C1 segment of cervical spinal cord (tissue), 14 donors: ENCODE data around the gene GRB7.
A peak's percentile ranks its signal among the peaks of the same experiment; 100 is the strongest.
"Not testable (repeated sequence)": the region's sequence is repeated elsewhere in the genome, so short reads cannot be mapped to it uniquely, and the experiment has no call there.

ENCODE experiments used
- DNase-seq, 14 donors: peaks; one replicate each; lab custom pipeline; 2025; lab: John Stamatoyannopoulos, UW

GRB7 gene

DNA sequence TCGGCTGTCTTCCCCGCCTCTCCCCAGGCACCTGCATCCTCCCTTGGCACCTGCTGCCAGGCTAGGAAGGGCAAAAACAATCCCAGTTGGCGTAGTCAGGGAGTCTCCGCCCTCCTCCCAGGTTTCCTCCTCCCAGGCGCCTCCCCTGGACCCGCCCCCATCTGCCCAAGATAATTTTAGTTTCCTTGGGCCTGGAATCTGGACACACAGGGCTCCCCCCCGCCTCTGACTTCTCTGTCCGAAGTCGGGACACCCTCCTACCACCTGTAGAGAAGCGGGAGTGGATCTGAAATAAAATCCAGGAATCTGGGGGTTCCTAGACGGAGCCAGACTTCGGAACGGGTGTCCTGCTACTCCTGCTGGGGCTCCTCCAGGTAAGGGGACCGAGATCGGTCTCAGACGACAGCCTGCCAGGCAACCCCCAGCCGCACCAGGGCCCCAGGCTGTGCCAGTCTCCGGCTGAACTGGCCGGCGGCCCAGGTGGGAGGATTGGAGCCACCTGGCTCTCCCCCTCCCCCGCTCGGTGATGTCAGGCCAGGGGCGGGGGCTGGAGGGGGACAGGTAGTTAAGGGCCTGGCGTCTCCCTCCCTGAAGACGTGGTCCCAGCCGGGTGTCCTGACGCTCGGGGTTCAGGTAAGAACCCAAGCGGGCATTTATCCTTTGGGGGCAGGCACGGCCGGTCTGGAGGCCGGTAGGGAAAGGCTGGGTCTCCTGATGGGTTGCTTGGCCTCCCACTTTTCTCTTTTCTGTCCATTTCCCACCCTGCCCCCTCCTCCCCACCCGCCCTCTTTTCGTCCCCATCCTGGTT, at the start of gene GRB7:
TSS of gene GRB7 (plus strand) at position 179 of the 808 bp plus-strand sequence. CDS start 4,364 bp downstream, outside the sequence.
- peak in 1 of 14 donors; percentile 89 for DNase-seq

DNA sequence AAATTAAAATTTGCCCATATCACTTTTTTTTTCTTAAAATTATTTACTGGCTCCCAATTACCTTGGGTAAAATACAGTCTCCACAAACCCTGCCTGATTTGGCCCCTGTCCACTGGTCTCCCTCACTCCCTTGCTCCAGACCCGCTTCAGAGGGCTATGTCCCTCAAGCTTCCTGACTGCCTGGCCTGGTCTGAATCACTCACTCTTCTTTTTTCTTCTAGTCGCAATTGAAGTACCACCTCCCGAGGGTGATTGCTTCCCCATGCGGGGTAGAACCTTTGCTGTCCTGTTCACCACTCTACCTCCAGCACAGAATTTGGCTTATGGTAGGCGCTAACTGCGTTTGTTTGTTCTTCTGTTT, 49.3 kb upstream of the GRB7 start:
- no peak for DNase-seq

- DNase-seq = no peak
These were observed 48.8 kb upstream of the GRB7 start for GRCh38 chr17:39688945-39689344.

DNA sequence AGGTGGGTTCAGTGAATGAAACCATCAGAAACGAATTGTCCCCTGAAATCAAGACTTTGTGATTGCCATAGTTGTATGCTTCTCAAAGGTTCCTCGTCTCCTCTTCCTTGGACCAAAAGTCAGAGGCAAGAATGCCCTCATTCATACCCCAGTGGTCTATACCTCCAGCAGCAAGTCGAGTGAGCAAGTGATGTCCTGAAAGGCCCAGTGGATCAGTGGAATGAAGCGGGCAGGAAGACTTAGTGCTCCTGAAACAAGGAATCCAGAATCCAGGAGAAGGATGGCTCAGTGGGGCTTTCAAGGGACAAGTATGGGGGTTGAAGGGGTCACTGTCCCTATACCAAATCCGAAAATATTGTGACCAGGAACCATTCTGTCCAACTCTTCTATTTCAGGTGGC, 43.1 kb upstream of the GRB7 start:
- no peak for DNase-seq

DNA sequence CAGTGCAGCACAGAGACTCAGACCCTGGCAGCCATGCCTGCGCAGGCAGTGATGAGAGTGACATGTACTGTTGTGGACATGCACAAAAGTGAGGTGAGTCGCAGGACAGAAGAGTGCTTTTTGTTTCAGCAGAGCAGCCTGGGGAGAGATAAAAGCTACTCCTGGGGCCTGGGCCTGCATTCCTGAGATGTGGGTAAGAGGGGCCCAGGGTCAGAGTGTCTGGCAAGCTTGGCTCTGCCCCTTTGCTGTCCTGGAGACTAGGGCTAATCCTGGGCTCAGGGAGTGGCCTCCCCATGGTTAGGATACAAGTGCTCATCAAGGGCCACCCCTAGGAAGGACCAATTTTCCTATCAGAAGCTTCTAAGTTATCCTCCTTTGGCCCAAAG, 42.7 kb upstream of the GRB7 start:
- DNase-seq = no peak

DNA sequence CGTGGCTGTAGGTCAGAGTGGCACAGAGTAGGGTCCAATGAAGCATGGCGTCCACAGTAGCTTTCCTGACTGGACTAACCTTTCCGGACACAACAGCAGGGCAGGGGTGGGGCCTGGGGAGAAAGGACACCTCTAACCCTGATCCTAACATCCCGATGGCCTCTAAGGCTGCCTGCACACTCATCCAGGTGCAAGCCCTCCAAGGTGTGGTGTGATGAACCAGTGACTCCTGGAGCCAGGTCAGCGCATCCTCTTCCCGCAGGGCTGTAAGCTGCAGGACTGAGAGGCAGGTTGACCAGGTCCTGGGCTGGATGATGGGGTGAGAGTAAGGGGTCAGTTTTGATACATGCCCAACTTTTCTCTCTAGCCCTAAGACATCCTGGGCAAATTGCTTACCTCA, 41.0 kb upstream of the GRB7 start:
- DNase-seq = no peak

DNA sequence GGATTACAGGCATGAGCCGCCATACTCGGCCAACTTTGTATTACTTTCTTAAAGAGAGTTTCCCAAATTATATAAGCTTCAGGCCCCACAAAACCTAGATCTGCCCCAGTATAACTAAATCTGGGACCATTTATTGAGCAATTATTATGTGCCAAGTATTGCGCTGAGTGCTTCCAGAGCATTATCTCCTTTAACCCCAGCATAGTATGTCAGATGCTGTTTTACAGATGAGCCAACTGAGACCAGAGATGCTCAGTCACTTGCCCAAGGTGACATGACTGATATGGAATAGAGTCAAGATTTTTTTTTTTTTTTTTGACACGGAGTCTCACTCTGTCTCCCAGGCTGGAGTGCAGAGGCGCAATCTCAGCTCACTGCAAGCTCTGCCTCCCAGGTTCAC, 39.8 kb upstream of the GRB7 start:
- DNase-seq = no peak

- not testable (repeated sequence) for DNase-seq
These were observed 38.5 kb upstream of the GRB7 start for GRCh38 chr17:39699157-39699817.

- peak in 3 of 14 donors; percentile 10 to 38 (median 29) for DNase-seq
These were observed 38.0 kb upstream of the GRB7 start, which contains the start of gene ERBB2 for GRCh38 chr17:39699818-39700147. ERBB2 (plus strand) TSS chr17:39700064; CDS start chr17:39700239, 175 bp downstream.

GRCh38 chr17:39700148-39700987, 37.4 kb upstream of the GRB7 start:
- DNase-seq = peak in 2 of 14 donors; percentile 38 to 46

- no peak for DNase-seq
These were observed 36.5 kb upstream of the GRB7 start for GRCh38 chr17:39701012-39701783.

DNA sequence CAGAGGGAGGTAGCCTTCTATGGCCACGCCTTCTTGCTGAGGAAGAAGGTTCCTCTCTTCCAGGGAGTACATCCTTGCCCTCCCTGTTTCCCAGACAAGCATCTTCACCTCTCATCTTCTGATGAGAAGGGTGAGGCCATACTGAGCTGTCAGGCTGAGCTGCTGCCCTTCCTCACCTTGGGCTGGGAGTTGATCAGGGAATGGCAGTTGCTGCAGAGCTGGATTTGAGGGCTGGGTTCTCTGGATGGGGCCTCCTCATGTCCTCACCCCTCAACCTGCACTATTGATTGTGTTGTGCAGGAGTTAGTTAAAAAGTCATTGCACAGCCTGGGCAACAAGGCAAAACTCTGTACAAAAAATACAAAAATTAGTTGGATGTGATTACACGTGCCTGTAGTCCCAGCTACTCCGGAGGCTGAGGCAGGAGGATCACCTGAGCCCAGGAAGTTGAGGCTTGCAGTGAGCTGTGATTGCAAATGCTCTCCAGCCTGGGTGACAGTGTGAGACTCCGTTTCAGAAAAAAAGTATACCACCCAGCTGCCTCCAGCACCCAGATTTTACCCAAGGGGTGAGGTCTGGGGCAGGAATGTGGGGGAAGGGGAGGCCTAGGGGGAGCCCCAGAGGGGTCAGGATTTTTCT, 35.8 kb upstream of the GRB7 start:
- no peak for DNase-seq

- DNase-seq = no peak
These were observed 34.5 kb upstream of the GRB7 start for GRCh38 chr17:39702901-39703893.

GRCh38 chr17:39703913-39704312, 33.8 kb upstream of the GRB7 start:
- DNase-seq = no peak

GRCh38 chr17:39704821-39705551, 32.8 kb upstream of the GRB7 start:
- DNase-seq = no peak

GRCh38 chr17:39705786-39706348, 31.9 kb upstream of the GRB7 start:
- peak in 2 of 14 donors; percentile 23 to 24 for DNase-seq

GRCh38 chr17:39706383-39706782, 31.4 kb upstream of the GRB7 start:
- DNase-seq = peak in 1 of 14 donors; percentile 14

DNA sequence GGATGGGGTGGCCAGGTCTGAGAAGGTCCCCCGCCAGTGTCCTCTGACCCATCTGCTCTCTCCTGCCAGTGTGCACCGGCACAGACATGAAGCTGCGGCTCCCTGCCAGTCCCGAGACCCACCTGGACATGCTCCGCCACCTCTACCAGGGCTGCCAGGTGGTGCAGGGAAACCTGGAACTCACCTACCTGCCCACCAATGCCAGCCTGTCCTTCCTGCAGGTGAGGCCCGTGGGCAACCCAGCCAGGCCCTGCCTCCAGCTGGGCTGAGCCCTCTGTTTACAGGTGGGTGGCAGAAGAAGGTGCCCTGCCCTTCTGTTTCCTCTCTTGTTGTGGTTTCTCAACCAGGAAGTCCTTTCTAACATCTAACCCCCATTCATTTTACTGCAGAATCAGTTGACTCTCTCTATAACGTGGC, 30.8 kb upstream of the GRB7 start:
- no peak for DNase-seq
